Vagina (tissue), 2 donors: Measurements from ENCODE around the gene ACSM3. TPM values are rescaled to one million over a fixed set of nuclear protein-coding genes. Genes with fewer than 3 reads are reported as not detected.
A peak's percentile ranks its signal among the peaks of the same experiment; 100 is the strongest.

Experiments used
- DNase-seq, 2 donors: peaks; one replicate each; pipeline ENCODE4 v3.0.0-alpha.2; 2017; ENCODE audit errors: extremely low spot score in 2 of 2
- H3K27ac ChIP-seq: fragments of 200-600 bp; sonication (generic); one replicate; pipeline ENCODE4 v1.5.1; 2019
- H3K27me3 ChIP-seq: fragments of 200-600 bp; sonication (generic); one replicate; pipeline ENCODE4 v1.5.1; 2019
- H3K36me3 ChIP-seq, 2 donors: fragments of 200-600 bp; sonication (generic); one replicate each; pipeline ENCODE4 v1.5.1; 2017 to 2019
- H3K4me1 ChIP-seq: fragments of 200-600 bp; sonication (generic); one replicate; pipeline ENCODE4 v1.5.1; 2019
- H3K4me3 ChIP-seq, 2 donors: fragments of 200-600 bp; sonication (generic); 1 replicate in 1 of 2; 2 replicates in 1 of 2; pipeline ENCODE4 v1.5.1; 2016 to 2019
- H3K9me3 ChIP-seq: fragments of 200-600 bp; sonication (generic); one replicate; pipeline ENCODE4 v1.5.1; 2019
- CTCF ChIP-seq, 3 experiments: fragments of 450-650 bp in 2 of 3; fragments of 200-600 bp in 1 of 3; sonication (generic) in 1 of 3; IDR thresholded peaks; one replicate each; pipeline ENCODE4 v1.5.1; 2017 to 2019; ENCODE audit warnings: antibody characterized with exemption in 3 of 3, mild to moderate bottlenecking in 2 of 3, moderate library complexity in 2 of 3
- POLR2A ChIP-seq, 2 donors: fragments of 450-650 bp; IDR thresholded peaks; one replicate each; pipeline ENCODE4 v1.6.1; 2017; ENCODE audit warnings: antibody characterized with exemption in 2 of 2, mild to moderate bottlenecking in 2 of 2, moderate library complexity in 2 of 2
- POLR2AphosphoS5 ChIP-seq, 2 donors: sonication (generic); formaldehyde crosslinking; IDR thresholded peaks; one replicate each; pipeline ENCODE4 v1.9.0; 2017; ENCODE audit warnings: antibody characterized with exemption in 2 of 2, mild to moderate bottlenecking in 2 of 2, low read depth in 1 of 2; ENCODE audit not compliant: insufficient read depth in 1 of 2
- intact Hi-C: fragments of 100-400 bp; cut with DNase I; formaldehyde crosslinking; loops from one replicate; pipeline ENCODE4 v1.15.1; 2023
- total RNA-seq: library from RNA; depleted of rRNA; stranded (reverse); fragments of >200 nt; gene quantifications from one replicate; pipeline ENCODE4 v1.2.3, GENCODE V29; 2016

The ACSM3 gene
- total RNA-seq, 1 donor from 2014 or later: 70.2 TPM

DNA sequence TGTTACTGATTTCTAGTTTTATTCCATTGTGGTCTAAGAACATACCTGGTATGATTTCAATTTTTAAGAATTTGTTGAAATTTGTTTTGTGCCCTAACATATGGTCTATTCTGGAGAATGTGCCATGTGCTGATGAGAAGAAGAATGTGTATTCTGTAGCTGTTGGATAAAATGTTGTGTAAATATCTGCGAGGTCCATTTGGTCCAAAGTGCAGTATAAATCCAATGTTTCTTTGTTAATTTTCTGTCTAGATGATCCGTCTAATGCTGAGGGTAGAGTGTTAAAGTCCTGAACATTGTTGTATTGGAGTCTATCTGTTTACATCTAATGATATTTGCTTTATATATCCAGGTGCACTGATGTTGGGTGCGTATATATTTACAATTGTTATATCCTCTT lies 9.9 kb downstream of the ACSM3 start:
- TF ChIP-seq POLR2A (IDR thresholded peaks at IDR 0.05): no peak
- TF ChIP-seq CTCF (IDR thresholded peaks at IDR 0.05): no peak
- TF ChIP-seq POLR2AphosphoS5 (IDR thresholded peaks at IDR 0.05; ENCODE audit: insufficient read depth in 1 of 2, low read depth in 1 of 2): no peak
- no peak overlapping the region for H3K4me3 ChIP-seq
- intact Hi-C loops: no loop called here
- no peak overlapping the region for H3K27ac ChIP-seq
- no peaks in the 10 kb centered on the region for H3K4me1 ChIP-seq
- no peaks in the 10 kb centered on the region for H3K9me3 ChIP-seq
- H3K36me3 ChIP-seq: no peaks in the 10 kb centered on the region
- DNase-seq: no peak
- no peaks in the 10 kb centered on the region for H3K27me3 ChIP-seq

- Histone ChIP-seq H3K4me1 (no peaks in the 10 kb centered on the region), H3K4me3 (no peak overlapping the region), H3K36me3 (no peaks in the 10 kb centered on the region), H3K27me3 (no peaks in the 10 kb centered on the region), H3K27ac (no peak overlapping the region), H3K9me3 (no peaks in the 10 kb centered on the region)
- no peak for TF ChIP-seq POLR2AphosphoS5 (IDR thresholded peaks at IDR 0.05; ENCODE audit: insufficient read depth in 1 of 2, low read depth in 1 of 2)
- no peak for TF ChIP-seq POLR2A (IDR thresholded peaks at IDR 0.05)
- peak in 1 of 3 experiments; percentile 18 for TF ChIP-seq CTCF (IDR thresholded peaks at IDR 0.05)
- no peak for DNase-seq
- intact Hi-C loops: no loop called here
Measured at GRCh38 chr16:20774703-20775362, 11.0 kb downstream of the ACSM3 start.

GRCh38 chr16:20781697-20782096 lies 17.9 kb downstream of the ACSM3 start:
- Histone ChIP-seq H3K27ac (no peak overlapping the region), H3K9me3 (no peaks in the 10 kb centered on the region), H3K4me1 (no peaks in the 10 kb centered on the region), H3K27me3 (no peaks in the 10 kb centered on the region), H3K36me3 (no peaks in the 10 kb centered on the region), H3K4me3 (no peak overlapping the region)
- no peak for DNase-seq
- intact Hi-C loops: no loop called here
- TF ChIP-seq POLR2AphosphoS5 (IDR thresholded peaks at IDR 0.05; ENCODE audit: insufficient read depth in 1 of 2, low read depth in 1 of 2) (no peak), POLR2A (IDR thresholded peaks at IDR 0.05) (no peak), CTCF (IDR thresholded peaks at IDR 0.05) (no peak)

- no peak for TF ChIP-seq POLR2A (IDR thresholded peaks at IDR 0.05)
- TF ChIP-seq CTCF (IDR thresholded peaks at IDR 0.05): no peak
- no peak for TF ChIP-seq POLR2AphosphoS5 (IDR thresholded peaks at IDR 0.05; ENCODE audit: insufficient read depth in 1 of 2, low read depth in 1 of 2)
- Histone ChIP-seq H3K27me3 (no peaks in the 10 kb centered on the region), H3K36me3 (no peaks in the 10 kb centered on the region), H3K27ac (no peak overlapping the region), H3K4me3 (no peak overlapping the region), H3K9me3 (no peaks in the 10 kb centered on the region), H3K4me1 (no peaks in the 10 kb centered on the region)
- intact Hi-C loops: no loop called here
- no peak for DNase-seq
Measured at GRCh38 chr16:20782470-20782869, 18.7 kb downstream of the ACSM3 start.

DNA sequence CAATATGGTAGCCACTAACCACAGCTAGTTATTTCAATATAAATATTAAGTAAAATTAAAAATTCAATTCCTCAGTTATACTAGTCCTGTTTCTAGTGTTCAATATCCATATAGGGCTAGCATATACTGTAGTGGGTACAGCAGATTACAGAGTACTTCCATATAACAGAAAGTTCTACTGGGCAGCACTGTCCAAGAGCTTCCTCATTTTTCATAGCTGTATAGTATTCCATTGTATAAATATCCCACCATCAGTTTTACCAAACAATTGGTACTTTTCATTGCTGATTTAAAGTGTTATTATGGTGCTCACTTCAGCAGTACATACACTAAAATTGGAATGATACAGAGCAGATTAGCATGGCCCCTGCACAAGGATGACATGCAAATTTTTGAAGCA lies 20.4 kb downstream of the ACSM3 start:
- intact Hi-C loops: no loop called here
- DNase-seq: no peak
- Histone ChIP-seq H3K4me3 (no peak overlapping the region), H3K36me3 (no peaks in the 10 kb centered on the region), H3K27ac (no peak overlapping the region), H3K4me1 (no peaks in the 10 kb centered on the region), H3K9me3 (no peaks in the 10 kb centered on the region), H3K27me3 (no peaks in the 10 kb centered on the region)
- no peak for TF ChIP-seq CTCF (IDR thresholded peaks at IDR 0.05)
- TF ChIP-seq POLR2A (IDR thresholded peaks at IDR 0.05): no peak
- no peak for TF ChIP-seq POLR2AphosphoS5 (IDR thresholded peaks at IDR 0.05; ENCODE audit: insufficient read depth in 1 of 2, low read depth in 1 of 2)
